Trophoblast cell (in vitro differentiated cells and primary cell): ENCODE data around the gene CGN.

Experiments used
- DNase-seq, 2 donors: peaks; one replicate each; pipeline ENCODE4 v3.0.0-alpha.2; 2016
- H2AFZ ChIP-seq: 2 replicates; pipeline ENCODE4 v1.6.1; 2013; ENCODE audit warnings: low read length, moderate library complexity, mild to moderate bottlenecking; ENCODE audit not compliant: insufficient read depth, poor library complexity
- H2AK5ac ChIP-seq: 2 replicates; pipeline ENCODE4 v1.6.1; 2013; ENCODE audit warnings: mild to moderate bottlenecking, low read length
- H2BK120ac ChIP-seq: 2 replicates; pipeline ENCODE4 v1.6.1; 2013; ENCODE audit warnings: low read length, mild to moderate bottlenecking, moderate library complexity; ENCODE audit not compliant: insufficient read depth, poor library complexity
- H2BK12ac ChIP-seq: 2 replicates; pipeline ENCODE4 v1.6.1; 2013; ENCODE audit warnings: mild to moderate bottlenecking, low read length, moderate library complexity
- H2BK5ac ChIP-seq: 2 replicates; pipeline ENCODE4 v1.6.1; 2013; ENCODE audit warnings: low read length, low read depth, moderate library complexity, mild to moderate bottlenecking; ENCODE audit not compliant: poor library complexity
- H3K14ac ChIP-seq: 2 replicates; pipeline ENCODE4 v1.6.1; 2013; ENCODE audit warnings: mild to moderate bottlenecking, low read length
- H3K18ac ChIP-seq: 2 replicates; pipeline ENCODE4 v1.6.1; 2013; ENCODE audit warnings: mild to moderate bottlenecking, low read length
- H3K23ac ChIP-seq: 2 replicates; pipeline ENCODE4 v1.6.1; 2013; ENCODE audit warnings: low read length
- H3K27ac ChIP-seq: 2 replicates; pipeline ENCODE4 v1.5.1; 2013; ENCODE audit warnings: low read depth, mild to moderate bottlenecking, inconsistent platforms, low read length, moderate library complexity
- H3K27me3 ChIP-seq: 2 replicates; pipeline ENCODE4 v1.6.1; 2013; ENCODE audit warnings: inconsistent platforms, mild to moderate bottlenecking, low read length, moderate library complexity; ENCODE audit not compliant: insufficient read depth
- H3K36me3 ChIP-seq, 2 experiments: 1 replicate in 1 of 2; 2 replicates in 1 of 2; pipeline ENCODE4 v1.6.1; 2013; ENCODE audit warnings: low read length in 2 of 2, mild to moderate bottlenecking in 2 of 2, moderate library complexity in 1 of 2; ENCODE audit not compliant: insufficient read depth in 2 of 2, control insufficient read depth in 1 of 2
- H3K4ac ChIP-seq: 2 replicates; pipeline ENCODE4 v1.6.1; 2013; ENCODE audit warnings: low read depth, mild to moderate bottlenecking, low read length, moderate library complexity
- H3K4me1 ChIP-seq, 2 experiments: 1 replicate in 1 of 2; 2 replicates in 1 of 2; pipeline ENCODE4 v1.6.1; 2013; ENCODE audit warnings: low read length in 2 of 2, mild to moderate bottlenecking in 2 of 2, moderate library complexity in 1 of 2; ENCODE audit not compliant: insufficient read depth in 2 of 2, control insufficient read depth in 1 of 2
- H3K4me2 ChIP-seq: 2 replicates; pipeline ENCODE4 v1.6.1; 2013; ENCODE audit warnings: inconsistent platforms, mild to moderate bottlenecking, low read length, moderate library complexity
- H3K4me3 ChIP-seq: 2 replicates; pipeline ENCODE4 v1.5.1; 2013; ENCODE audit warnings: mild to moderate bottlenecking, low read depth, low read length, inconsistent platforms
- H3K79me1 ChIP-seq: one replicate; pipeline ENCODE4 v1.6.1; 2013; ENCODE audit warnings: low read length
- H3K79me2 ChIP-seq: 2 replicates; pipeline ENCODE4 v1.6.1; 2013; ENCODE audit warnings: low read length, mild to moderate bottlenecking; ENCODE audit not compliant: control insufficient read depth, insufficient read depth, poor library complexity
- H3K9ac ChIP-seq: 2 replicates; pipeline ENCODE4 v1.6.1; 2013; ENCODE audit warnings: mild to moderate bottlenecking, low read length
- H3K9me3 ChIP-seq: 2 replicates; pipeline ENCODE4 v1.6.1; 2013; ENCODE audit warnings: low read depth, mild to moderate bottlenecking, control low read depth, inconsistent platforms, low read length; ENCODE audit not compliant: insufficient read depth
- H4K12ac ChIP-seq: 2 replicates; pipeline ENCODE4 v1.6.1; 2013; ENCODE audit warnings: low read depth, mild to moderate bottlenecking, low read length, moderate library complexity
- H4K8ac ChIP-seq: 2 replicates; pipeline ENCODE4 v1.6.1; 2013; ENCODE audit warnings: low read depth, mild to moderate bottlenecking, low read length, moderate library complexity
- H4K91ac ChIP-seq: one replicate; pipeline ENCODE4 v1.6.1; 2013; ENCODE audit warnings: low read depth, mild to moderate bottlenecking, low read length, moderate library complexity
- WGBS: extraction: QIAGEN DNeasy Blood & Tissue Kit; methylation state at CpG from one replicate; pipeline ENCODE4 v1.1.7; 2013; ENCODE audit warnings: missing lambda C conversion rate; ENCODE audit not compliant: insufficient read length, insufficient coverage; ENCODE audit errors: extremely low coverage; 5-methylcytosine and 5-hydroxymethylcytosine counted together

The CGN gene

DNA sequence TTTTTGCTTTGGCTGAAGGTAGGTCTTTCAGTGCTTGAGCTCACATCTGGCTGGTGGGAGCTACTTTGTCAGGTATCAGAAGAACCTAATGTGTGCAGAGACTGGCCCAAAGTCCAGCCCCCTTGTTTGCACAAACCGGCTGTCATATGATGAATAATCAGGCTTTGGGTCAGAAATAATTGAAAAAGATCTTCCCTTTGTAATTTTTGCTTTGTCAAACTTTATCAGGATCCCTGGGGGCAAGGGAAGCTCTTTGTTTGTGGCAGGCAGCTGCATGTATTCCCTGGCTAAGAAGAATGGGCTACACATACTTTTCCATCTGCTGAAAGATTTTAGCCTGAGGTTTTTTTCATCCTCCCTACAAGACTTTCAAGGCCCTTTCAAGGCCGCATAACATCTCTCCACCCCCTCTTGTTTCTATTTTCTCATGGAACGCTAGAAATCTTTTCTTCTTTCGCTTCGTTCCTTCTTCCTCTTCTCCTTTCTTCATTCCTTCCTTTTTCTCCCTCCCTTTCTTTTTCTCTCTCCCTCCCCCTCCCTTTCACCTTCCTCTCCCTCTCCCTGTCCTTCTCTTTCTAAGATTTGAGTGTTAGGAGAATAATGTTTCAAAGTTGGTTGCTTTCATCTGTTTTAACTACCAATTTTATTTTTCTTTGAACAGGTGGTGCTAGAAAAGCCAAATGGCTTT lies 54.5 kb downstream of the CGN start:
- H2BK5ac ChIP-seq, result no peak overlapping the region
- no peaks in the 10 kb centered on the region for H3K79me1 ChIP-seq
- H2AK5ac ChIP-seq, result no peak overlapping the region

DNA sequence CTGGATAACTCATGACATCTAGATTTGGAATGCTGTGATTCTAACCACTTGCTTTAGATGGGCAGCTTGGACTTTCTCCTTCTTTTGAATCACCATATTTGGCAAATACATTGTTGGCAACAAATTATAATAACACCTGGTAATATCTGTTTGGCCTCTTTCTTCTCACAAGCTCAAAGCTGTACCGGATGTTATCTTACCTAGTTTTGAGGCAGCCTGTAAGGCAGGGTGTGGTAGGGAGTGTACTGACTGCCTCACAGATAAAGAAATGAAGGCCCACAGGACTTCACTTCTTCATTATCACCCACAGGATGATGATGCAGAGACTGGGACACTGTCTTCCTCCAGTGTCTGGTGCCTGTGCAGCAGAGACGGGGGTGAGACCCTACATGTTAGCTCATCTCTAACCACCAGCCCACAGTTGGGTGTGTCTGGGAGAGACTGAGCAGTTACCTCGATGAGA lies 57.5 kb downstream of the CGN start:
- Histone ChIP-seq H4K8ac (no peak overlapping the region), H3K14ac (no peak overlapping the region), H3K18ac (no peak overlapping the region), H3K79me1 (no peaks in the 10 kb centered on the region), H3K9ac (no peak overlapping the region), H3K4ac (no peak overlapping the region), H3K36me3 (peaks cover 49 to 67% of the 10 kb centered on the region in 2 experiments), H3K4me1 (peaks cover 0 to 4% of the 10 kb centered on the region in 2 experiments), H2AFZ (no peak overlapping the region), H2AK5ac (no peak overlapping the region), H4K91ac (no peak overlapping the region), H3K4me2 (no peak overlapping the region), H3K27me3 (no peaks in the 10 kb centered on the region), H2BK120ac (no peak overlapping the region), H3K4me3 (no peak overlapping the region), H3K23ac (no peak overlapping the region), H2BK12ac (no peak overlapping the region), H3K79me2 (no peaks in the 10 kb centered on the region), H2BK5ac (no peak overlapping the region), H3K9me3 (peaks cover 1% of the 10 kb centered on the region), H3K27ac (no peak overlapping the region), H4K12ac (no peak overlapping the region)
- no CpG with 5 or more reads among the region's 3 CpGs for WGBS
- no peak for DNase-seq

More for the DNA sequence above, 54.5 kb downstream of the CGN start:
- WGBS, result 100% methylated on average over 2 of the region's 5 CpGs
- Histone ChIP-seq H2BK12ac (no peak overlapping the region), H3K79me2 (peaks cover 2% of the 10 kb centered on the region), H3K23ac (no peak overlapping the region), H3K4ac (no peak overlapping the region), H2BK120ac (no peak overlapping the region), H4K12ac (no peak overlapping the region), H4K91ac (no peak overlapping the region), H4K8ac (no peak overlapping the region), H3K36me3 (peaks cover 40 to 64% of the 10 kb centered on the region in 2 experiments), H3K27me3 (no peaks in the 10 kb centered on the region), H3K27ac (no peak overlapping the region), H3K18ac (no peak overlapping the region), H3K4me1 (peaks cover 7 to 16% of the 10 kb centered on the region in 2 experiments), H3K4me3 (no peak overlapping the region), H3K14ac (no peak overlapping the region), H3K9me3 (peaks cover 1% of the 10 kb centered on the region), H2AFZ (no peak overlapping the region), H3K9ac (no peak overlapping the region), H3K4me2 (no peak overlapping the region)
- DNase-seq, result no peak

DNA sequence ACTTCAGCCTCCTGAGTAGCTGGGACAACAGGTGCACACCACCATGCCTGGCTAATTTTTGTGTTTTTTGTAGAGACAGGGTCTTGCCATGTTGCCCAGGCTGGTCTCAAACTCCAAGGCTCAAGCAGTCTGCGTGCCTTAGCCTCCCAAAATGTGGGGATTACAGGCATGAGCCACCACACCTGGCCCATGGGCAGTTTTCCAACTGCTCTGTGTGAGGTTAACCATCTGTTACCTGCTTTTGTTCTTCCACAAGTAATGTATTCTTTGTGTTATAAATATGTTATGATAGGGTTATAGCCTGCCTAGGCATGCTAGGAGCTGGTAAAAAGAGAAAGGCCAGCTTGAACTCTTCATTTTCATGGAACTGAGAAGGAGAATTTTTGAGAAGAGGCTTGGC lies 59.6 kb downstream of the CGN start:
- Histone ChIP-seq H3K4me2 (no peak overlapping the region), H3K27me3 (no peaks in the 10 kb centered on the region), H3K4me3 (no peak overlapping the region), H2BK120ac (no peak overlapping the region), H3K4me1 (no peaks in the 10 kb centered on the region), H3K79me2 (no peaks in the 10 kb centered on the region), H3K79me1 (no peaks in the 10 kb centered on the region), H3K36me3 (peaks cover 54 to 69% of the 10 kb centered on the region in 2 experiments), H2BK12ac (no peak overlapping the region), H4K91ac (no peak overlapping the region), H3K23ac (no peak overlapping the region), H4K12ac (no peak overlapping the region), H2AK5ac (no peak overlapping the region), H2BK5ac (no peak overlapping the region), H3K18ac (no peak overlapping the region), H3K4ac (no peak overlapping the region), H4K8ac (no peak overlapping the region), H3K9me3 (no peaks in the 10 kb centered on the region), H3K9ac (no peak overlapping the region), H2AFZ (no peak overlapping the region), H3K27ac (no peak overlapping the region), H3K14ac (no peak overlapping the region)
- DNase-seq, result no peak
- WGBS, result no CpG with 5 or more reads among the region's 1 CpG

DNA sequence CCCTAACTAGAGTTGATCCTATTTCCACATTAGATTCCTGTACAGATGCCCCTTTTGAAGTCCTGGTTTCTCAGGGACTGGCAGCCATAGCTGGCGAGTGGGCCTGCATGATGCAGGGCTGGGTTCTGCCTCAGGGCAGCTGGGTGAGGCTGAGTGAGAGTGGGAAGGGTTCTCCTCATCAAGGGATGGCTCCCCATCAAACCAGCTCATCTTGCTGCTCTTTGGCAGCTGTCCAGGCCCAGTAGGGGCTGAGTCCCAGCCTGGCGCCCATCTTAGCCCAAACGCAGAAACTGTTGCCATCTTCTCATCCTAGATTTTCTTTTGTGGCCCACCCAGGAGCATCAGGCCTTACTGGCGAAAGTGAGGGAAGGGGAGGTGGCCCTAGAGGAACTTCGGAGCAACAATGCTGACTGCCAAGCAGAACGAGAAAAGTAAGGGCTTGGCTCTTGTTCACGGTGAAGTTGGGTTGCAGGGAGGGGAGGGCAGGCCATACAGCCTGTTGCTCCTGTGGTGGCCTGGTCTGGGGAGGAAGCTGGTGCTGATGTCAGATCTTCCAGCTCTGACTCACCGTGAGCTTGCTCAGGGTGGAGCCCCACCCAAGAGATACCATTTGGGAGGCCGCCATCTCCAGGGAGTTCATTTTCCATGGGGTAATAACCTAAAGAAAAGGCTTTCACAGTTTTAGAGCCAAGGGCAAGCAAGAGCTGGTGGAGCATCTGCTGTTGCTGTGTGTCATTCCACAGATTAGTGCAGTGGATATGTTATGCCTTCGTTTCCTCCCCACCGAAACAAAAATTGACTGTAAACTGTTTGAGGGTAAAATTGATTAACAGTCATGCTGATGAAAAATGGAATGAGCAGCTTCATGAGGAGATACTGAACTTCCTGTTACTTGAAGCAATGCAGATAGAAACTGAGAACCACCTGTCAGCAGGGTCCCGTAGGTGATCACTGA lies 63.7 kb downstream of the CGN start:
- WGBS, result no CpG with 5 or more reads among the region's 12 CpGs
- H3K27ac ChIP-seq, result no peak overlapping the region
- H3K27me3 ChIP-seq, result no peaks in the 10 kb centered on the region
- H3K18ac ChIP-seq, result no peak overlapping the region
- no peaks in the 10 kb centered on the region for H3K79me1 ChIP-seq
- H3K14ac ChIP-seq, result no peak overlapping the region
- H2BK12ac ChIP-seq, result no peak overlapping the region
- no peak overlapping the region for H4K8ac ChIP-seq
- H3K36me3 ChIP-seq, result peaks cover 48 to 73% of the 10 kb centered on the region in 2 experiments
- H3K23ac ChIP-seq, result no peak overlapping the region
- H3K4me3 ChIP-seq, result no peak overlapping the region
- no peak overlapping the region for H4K12ac ChIP-seq
- H3K9me3 ChIP-seq, result no peaks in the 10 kb centered on the region
- no peak overlapping the region for H3K4me2 ChIP-seq
- no peak overlapping the region for H4K91ac ChIP-seq
- no peak overlapping the region for H3K9ac ChIP-seq
- H3K4me1 ChIP-seq, result peaks cover 6% of the 10 kb centered on the region in 2 experiments
- H2AK5ac ChIP-seq, result no peak overlapping the region
- DNase-seq, result peak in 1 of 2 donors; percentile 38
- H2BK120ac ChIP-seq, result no peak overlapping the region
- H3K4ac ChIP-seq, result no peak overlapping the region
- H3K79me2 ChIP-seq, result no peaks in the 10 kb centered on the region
- H2BK5ac ChIP-seq, result no peak overlapping the region
- H2AFZ ChIP-seq, result no peak overlapping the region
